Stomach (tissue), 9 donors: Measurements from ENCODE around the gene BABAM2. TPM values are rescaled to one million over a fixed set of nuclear protein-coding genes. Genes with fewer than 3 reads are reported as not detected.
A peak's percentile ranks its signal among the peaks of the same experiment; 100 is the strongest.

Source experiments
- DNase-seq, 2 donors: peaks; one replicate each; pipeline versions ENCODE4 v3.0.0 to v3.0.0-alpha.2; 2013 to 2019
- H3K27ac ChIP-seq, 5 donors: fragments of 200-600 bp in 4 of 5; sonication (generic) in 4 of 5; one replicate each; pipeline ENCODE4 v1.5.1; 2013 to 2019; ENCODE audit warnings: mild to moderate bottlenecking in 1 of 5, moderate library complexity in 1 of 5
- H3K27me3 ChIP-seq, 3 donors: fragments of 200-600 bp; sonication (generic); one replicate each; pipeline ENCODE4 v1.5.1; 2017 to 2019; ENCODE audit warnings: mixed run types in 1 of 3
- H3K36me3 ChIP-seq, 4 donors: fragments of 200-600 bp; sonication (generic); 1 replicate in 3 of 4; 2 replicates in 1 of 4; pipeline ENCODE4 v1.5.1; 2016 to 2019
- H3K4me1 ChIP-seq, 4 donors: fragments of 200-600 bp; sonication (generic); one replicate each; pipeline ENCODE4 v1.5.1; 2016 to 2019
- H3K4me3 ChIP-seq, 4 donors: fragments of 200-600 bp; sonication (generic) in 3 of 4; one replicate each; pipeline ENCODE4 v1.5.1; 2016 to 2019; ENCODE audit warnings: mild to moderate bottlenecking in 1 of 4
- H3K9me3 ChIP-seq, 4 donors: fragments of 200-600 bp; sonication (generic); one replicate each; pipeline ENCODE4 v1.5.1; 2016 to 2019
- CTCF ChIP-seq, 7 experiments: fragments of 450-650 bp in 4 of 7; fragments of 200-600 bp in 3 of 7; sonication (generic) in 3 of 7; IDR thresholded peaks; one replicate each; pipeline ENCODE4 v1.5.1; 2016 to 2019; ENCODE audit warnings: antibody characterized with exemption in 7 of 7, control low read depth in 2 of 7, mild to moderate bottlenecking in 1 of 7
- EP300 ChIP-seq: sonication (generic); formaldehyde crosslinking; IDR thresholded peaks from one replicate; pipeline ENCODE4 v1.6.1; 2017; ENCODE audit warnings: antibody characterized with exemption
- POLR2A ChIP-seq, 4 donors: fragments of 450-650 bp; IDR thresholded peaks; one replicate each; pipeline ENCODE4 v1.6.1; 2016; ENCODE audit warnings: antibody characterized with exemption in 4 of 4, control low read depth in 2 of 4, mild to moderate bottlenecking in 1 of 4, moderate library complexity in 1 of 4
- POLR2AphosphoS5 ChIP-seq, 3 donors: sonication (generic); formaldehyde crosslinking; IDR thresholded peaks; one replicate each; pipeline ENCODE4 v1.6.1; 2016; ENCODE audit warnings: antibody characterized with exemption in 3 of 3
- WGBS, 5 donors: extraction: QIAGEN DNeasy Blood & Tissue Kit in 3 of 5; methylation state at CpG; one replicate each; pipeline versions ENCODE4 v1.1.5 to v1.1.7; 2013 to 2018; 5-methylcytosine and 5-hydroxymethylcytosine counted together
- intact Hi-C: fragments of 100-400 bp; cut with DNase I; formaldehyde crosslinking; loops from one replicate; pipeline ENCODE4 v1.15.1; 2023; ENCODE audit warnings: low total_unique reads
- polyA plus RNA-seq, 3 donors: library from polyadenylated mRNA; stranded (reverse); fragments of 200-250 nt; gene quantifications; one replicate each; pipeline ENCODE4 v1.2.3, GENCODE V29; 2013
- total RNA-seq, 5 donors: library from RNA; depleted of rRNA; stranded (reverse); fragments of >200 nt; gene quantifications; one replicate each; pipeline versions ENCODE4 v1.1.0 to v1.2.3, GENCODE V29; 2014 to 2016
- donor health status: healthy with polysubstance abuse.
- donor health status: Bipolar disorder and iron deficiency.
- donor health status: healthy.

The BABAM2 gene
- total and polyA plus RNA-seq, 8 donors, result 14.2 to 41.4 (median 22.8) TPM

DNA sequence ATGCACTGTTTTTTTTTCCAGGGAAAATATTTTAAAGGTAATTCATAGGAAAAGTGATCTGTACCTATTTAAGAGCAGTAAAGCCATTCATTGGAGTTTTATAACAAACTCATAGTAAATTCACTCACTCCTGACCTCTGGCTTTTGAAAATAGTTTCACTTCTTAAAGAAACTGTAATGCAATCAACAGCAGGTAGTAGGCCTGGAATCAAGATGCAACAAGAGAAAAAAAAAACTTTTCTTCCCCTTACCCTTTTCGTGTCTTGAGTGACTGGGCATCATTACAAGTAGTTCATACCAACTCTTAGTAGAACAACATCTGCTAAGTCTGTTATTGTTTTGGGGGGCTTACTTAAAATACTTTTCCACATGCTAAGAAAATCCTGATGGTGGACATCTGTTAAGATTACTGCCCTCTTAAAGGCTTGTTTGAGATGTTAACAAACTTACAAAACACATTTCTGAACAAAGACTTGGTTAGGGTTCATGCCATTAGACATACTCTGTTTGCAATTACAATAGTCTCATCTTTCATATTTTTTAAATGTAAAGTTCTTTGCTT lies 338.0 kb downstream of the BABAM2 start:
- no peak overlapping the region for H3K4me3 ChIP-seq
- intact Hi-C loops, result no loop called here
- WGBS, 5 donors, result 56 to 70% (median 64%) methylated on average over 1 of the region's 1 CpG
- no peaks in the 10 kb centered on the region for H3K27me3 ChIP-seq
- H3K9me3 ChIP-seq, result no peaks in the 10 kb centered on the region
- H3K27ac ChIP-seq, result peak overlapping the region in 2 of 5 donors; percentile 20 to 77
- peaks cover 28 to 64% (median 45%) of the 10 kb centered on the region in 4 donors for H3K4me1 ChIP-seq
- TF ChIP-seq CTCF (IDR thresholded peaks at IDR 0.05) (peak in 2 of 7 experiments; percentile 21 to 24), POLR2A (IDR thresholded peaks at IDR 0.05) (no peak), POLR2AphosphoS5 (IDR thresholded peaks at IDR 0.05) (no peak), EP300 (no peak)
- DNase-seq, result no peak
- H3K36me3 ChIP-seq, result no peaks in the 10 kb centered on the region

DNA sequence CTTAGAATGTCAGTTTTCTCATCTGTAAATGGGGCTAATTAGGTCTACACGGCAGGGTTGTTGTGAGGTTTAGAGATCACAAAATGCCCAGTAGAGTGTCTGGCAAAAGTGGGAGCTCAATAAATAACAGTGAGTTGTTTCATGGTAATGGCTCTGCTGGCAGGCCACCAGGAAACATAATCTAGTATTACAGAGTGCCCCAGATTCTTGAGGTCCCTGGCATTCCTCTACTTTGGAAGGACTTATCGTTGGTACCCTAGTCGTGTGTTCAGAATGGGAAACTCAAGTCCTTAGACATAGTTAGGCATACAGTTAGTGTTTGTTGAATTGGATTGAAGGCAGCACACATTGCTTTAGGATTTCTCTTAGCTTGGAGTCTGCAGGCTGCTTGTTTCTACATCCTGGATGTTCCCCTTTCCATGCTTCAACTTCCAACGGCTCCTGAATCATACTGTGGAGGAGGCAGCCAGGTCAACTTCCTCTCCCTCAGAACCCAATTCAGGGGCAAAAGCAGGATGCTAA lies 340.6 kb downstream of the BABAM2 start:
- TF ChIP-seq CTCF (IDR thresholded peaks at IDR 0.05), result no peak
- TF ChIP-seq POLR2A (IDR thresholded peaks at IDR 0.05), result no peak
- TF ChIP-seq POLR2AphosphoS5 (IDR thresholded peaks at IDR 0.05), result no peak
- no peak for TF ChIP-seq EP300
- peak overlapping the region; percentile 30 to 88 (median 80) for H3K27ac ChIP-seq
- peak; percentile 57 to 65 for DNase-seq
- H3K4me1 ChIP-seq, result peaks cover 23 to 62% (median 40%) of the 10 kb centered on the region in 4 donors
- no peak overlapping the region for H3K4me3 ChIP-seq
- intact Hi-C loops, result no loop called here
- no peaks in the 10 kb centered on the region for H3K36me3 ChIP-seq
- no peaks in the 10 kb centered on the region for H3K27me3 ChIP-seq
- no peaks in the 10 kb centered on the region for H3K9me3 ChIP-seq
- 24 to 41% (median 29%) methylated on average over 4 of the region's 4 CpGs for WGBS, 5 donors

DNA sequence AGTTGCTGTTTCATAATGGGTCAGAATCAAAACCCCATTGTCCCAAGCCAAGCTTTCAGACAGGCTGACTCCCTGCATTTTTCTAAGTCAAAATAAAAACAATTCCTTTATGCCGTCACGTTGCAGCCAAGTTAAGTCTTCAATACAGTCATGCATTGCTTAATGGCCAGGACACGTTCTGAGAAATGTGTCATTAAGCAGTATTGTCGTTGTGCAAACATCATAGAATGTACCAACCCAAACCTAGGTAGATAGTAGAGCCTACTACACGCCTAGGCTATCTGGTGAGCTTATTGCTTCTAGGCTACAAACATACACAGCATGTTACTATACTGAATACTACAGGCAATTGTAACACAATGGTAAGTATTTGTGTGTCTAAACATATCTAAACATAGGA lies 341.8 kb downstream of the BABAM2 start:
- TF ChIP-seq CTCF (IDR thresholded peaks at IDR 0.05) (no peak), POLR2A (IDR thresholded peaks at IDR 0.05) (no peak), EP300 (no peak), POLR2AphosphoS5 (IDR thresholded peaks at IDR 0.05) (peak in 2 of 3 donors; percentile 79 to 86)
- no peaks in the 10 kb centered on the region for H3K27me3 ChIP-seq
- peaks cover 23 to 59% (median 40%) of the 10 kb centered on the region in 4 donors for H3K4me1 ChIP-seq
- intact Hi-C loops, result no loop called here
- WGBS, 5 donors, result 28 to 50% (median 36%) methylated on average over 5 of the region's 5 CpGs
- H3K27ac ChIP-seq, result peak overlapping the region; percentile 77 to 88 (median 81)
- H3K36me3 ChIP-seq, result no peaks in the 10 kb centered on the region
- no peaks in the 10 kb centered on the region for H3K9me3 ChIP-seq
- DNase-seq, result peak in 1 of 2 donors; percentile 77
- H3K4me3 ChIP-seq, result no peak overlapping the region

GRCh38 chr2:28233164-28233676 lies 342.7 kb downstream of the BABAM2 start:
- Histone ChIP-seq H3K4me3 (no peak overlapping the region), H3K9me3 (no peaks in the 10 kb centered on the region), H3K27ac (peak overlapping the region; percentile 77 to 88 (median 81)), H3K36me3 (no peaks in the 10 kb centered on the region), H3K27me3 (no peaks in the 10 kb centered on the region), H3K4me1 (peaks cover 23 to 54% (median 37%) of the 10 kb centered on the region in 4 donors)
- TF ChIP-seq EP300 (no peak), POLR2AphosphoS5 (IDR thresholded peaks at IDR 0.05) (peak in 2 of 3 donors; percentile 59 to 65), CTCF (IDR thresholded peaks at IDR 0.05) (no peak), POLR2A (IDR thresholded peaks at IDR 0.05) (peak in 1 of 4 donors; percentile 30)
- DNase-seq, result peak; percentile 35 to 73
- intact Hi-C loops, result no loop called here
- 22 to 49% (median 26%) methylated on average over 6 of the region's 6 CpGs for WGBS, 5 donors
